Measurements from ENCODE around the gene SELENOK. TPM values are rescaled to one million over a fixed set of nuclear protein-coding genes. Genes with fewer than 3 reads are reported as not detected.
"Not testable (repeated sequence)": the region's sequence is repeated elsewhere in the genome, so short reads cannot be mapped to it uniquely, and the experiment has no call there.

Gene SELENOK
- 10 to 100 TPM; 50.3 to 81.1 TPM for polyA plus RNA-seq

DNA sequence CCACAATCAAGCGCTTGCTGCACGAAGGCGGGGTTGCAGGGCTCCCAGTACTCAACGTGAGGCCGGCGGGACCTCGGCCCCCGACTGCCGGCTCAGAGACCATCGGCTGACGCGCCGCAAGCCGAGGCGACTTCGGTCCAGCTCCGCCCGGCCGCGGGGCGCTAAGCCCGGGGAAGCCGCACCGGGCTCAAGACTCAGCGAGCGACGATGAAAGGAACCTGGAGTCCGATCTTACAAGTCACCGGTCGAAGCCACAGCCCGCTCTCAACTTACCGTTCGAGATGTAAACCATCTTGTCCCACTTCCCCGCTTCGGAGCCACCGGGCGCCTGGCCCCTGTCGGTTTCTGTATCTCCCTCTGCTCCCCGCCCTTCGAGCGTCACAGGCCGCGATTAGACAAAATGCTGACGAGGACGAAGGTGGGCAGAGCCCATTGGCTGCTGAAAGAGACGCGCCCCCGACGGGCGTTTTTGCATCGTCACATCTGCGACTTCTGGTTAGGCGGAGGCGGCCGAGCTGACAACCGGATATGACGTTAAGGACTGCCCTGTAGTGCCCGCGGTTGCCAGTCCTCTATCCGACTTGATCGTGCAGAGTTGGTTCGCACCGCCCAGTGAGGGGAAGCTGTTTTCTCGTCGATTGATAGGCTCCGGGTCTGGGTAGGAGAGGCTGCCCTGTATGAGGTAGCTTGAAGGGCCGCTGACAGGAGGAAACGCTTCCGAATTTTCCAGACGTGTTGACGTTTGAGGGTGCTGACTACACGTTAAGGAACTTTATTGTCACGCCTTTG is at the start of gene SELENOK:
Gene SELENOK (minus strand): TSS at position 363 of the 789 bp plus-strand sequence.
- no peaks in the 10 kb centered on the region for H3K9me3 ChIP-seq (ENCODE audit: control insufficient read depth in 2 of 2, insufficient read depth in 1 of 2, low read depth in 1 of 2, low read length in 1 of 2)
- no peaks in the 10 kb centered on the region for H3K36me3 ChIP-seq (ENCODE audit: control insufficient read depth in 2 of 2, insufficient read depth in 2 of 2, low read length in 1 of 2)
- H3K27me3 ChIP-seq (ENCODE audit: control insufficient read depth in 1 of 2, insufficient read depth in 2 of 2, low read length in 2 of 2), result no peaks in the 10 kb centered on the region
- no peaks in the 10 kb centered on the region for H3K4me1 ChIP-seq (ENCODE audit: control insufficient read depth in 2 of 2, insufficient read depth in 2 of 2, low read length in 1 of 2)
- 0% methylated on average over 65 to 73 of the region's 73 CpGs for WGBS, 2 donors
- peak within 1 kb of the TSS; percentile 74 to 77 for H3K4me3 ChIP-seq (ENCODE audit: low read depth in 1 of 2, low read length in 2 of 2)
- peak within 1 kb of the TSS; percentile 94 to 97 for H3K27ac ChIP-seq (ENCODE audit: low read depth in 2 of 2, low read length in 1 of 2)

GRCh38 chr3:53941184-53941583 is 49.5 kb upstream of the SELENOK start:
- Histone ChIP-seq H3K27ac (ENCODE audit: low read depth in 2 of 2, low read length in 1 of 2) (no peak overlapping the region), H3K27me3 (ENCODE audit: control insufficient read depth in 1 of 2, insufficient read depth in 2 of 2, low read length in 2 of 2) (no peaks in the 10 kb centered on the region), H3K4me3 (ENCODE audit: low read depth in 1 of 2, low read length in 2 of 2) (no peak overlapping the region), H3K9me3 (ENCODE audit: control insufficient read depth in 2 of 2, insufficient read depth in 1 of 2, low read depth in 1 of 2, low read length in 1 of 2) (peaks cover 0 to 2% of the 10 kb centered on the region in 2 donors), H3K4me1 (ENCODE audit: control insufficient read depth in 2 of 2, insufficient read depth in 2 of 2, low read length in 1 of 2) (no peaks in the 10 kb centered on the region), H3K36me3 (ENCODE audit: control insufficient read depth in 2 of 2, insufficient read depth in 2 of 2, low read length in 1 of 2) (no peaks in the 10 kb centered on the region)
- WGBS, 2 donors, result 71 to 72% methylated on average over 6 of the region's 6 CpGs

DNA sequence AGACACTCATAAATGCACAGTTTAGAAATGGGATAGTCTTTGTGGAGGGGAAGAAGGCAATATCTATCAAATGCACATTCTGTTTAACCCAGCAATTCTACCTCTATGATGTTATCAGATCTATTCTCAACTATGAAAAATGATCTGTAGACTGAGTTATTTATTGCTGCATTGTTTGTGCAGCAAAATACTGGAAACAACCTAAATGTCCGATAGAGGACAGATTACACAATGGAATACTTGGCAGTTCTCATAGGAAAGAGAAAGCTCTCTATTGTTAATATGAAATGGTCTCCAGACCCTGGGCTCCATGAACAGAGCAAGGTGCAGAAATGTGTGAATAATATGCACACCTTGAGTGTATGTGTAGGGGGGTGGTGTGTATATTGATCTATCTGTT is 49.0 kb upstream of the SELENOK start:
- Histone ChIP-seq H3K4me3 (ENCODE audit: low read depth in 1 of 2, low read length in 2 of 2) (no peak overlapping the region), H3K9me3 (ENCODE audit: control insufficient read depth in 2 of 2, insufficient read depth in 1 of 2, low read depth in 1 of 2, low read length in 1 of 2) (no peaks in the 10 kb centered on the region), H3K27me3 (ENCODE audit: control insufficient read depth in 1 of 2, insufficient read depth in 2 of 2, low read length in 2 of 2) (no peaks in the 10 kb centered on the region), H3K4me1 (ENCODE audit: control insufficient read depth in 2 of 2, insufficient read depth in 2 of 2, low read length in 1 of 2) (no peaks in the 10 kb centered on the region), H3K27ac (ENCODE audit: low read depth in 2 of 2, low read length in 1 of 2) (no peak overlapping the region), H3K36me3 (ENCODE audit: control insufficient read depth in 2 of 2, insufficient read depth in 2 of 2, low read length in 1 of 2) (no peaks in the 10 kb centered on the region)
- WGBS, 2 donors, result 31 to 39% methylated on average over 1 of the region's 1 CpG

DNA sequence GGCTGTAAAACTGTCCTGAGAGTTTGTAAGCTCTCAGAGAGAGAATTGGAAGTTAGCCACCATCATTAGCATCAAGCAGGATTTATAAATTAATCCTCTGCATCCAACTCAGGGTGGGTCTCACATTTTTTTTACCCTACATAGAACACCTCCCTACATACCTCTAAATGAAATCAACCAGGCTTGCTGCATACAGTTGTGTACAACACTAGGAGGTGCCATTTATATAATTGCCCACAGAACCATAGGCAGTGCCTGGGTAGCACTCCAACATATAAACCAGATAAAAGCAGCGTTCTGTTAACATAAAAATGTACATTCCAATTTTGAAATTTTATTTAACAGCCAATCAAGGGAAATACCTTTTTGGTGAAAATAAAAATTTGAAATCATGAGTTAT is 48.2 kb upstream of the SELENOK start:
- Histone ChIP-seq H3K27ac (ENCODE audit: low read depth in 2 of 2, low read length in 1 of 2) (no peak overlapping the region), H3K27me3 (ENCODE audit: control insufficient read depth in 1 of 2, insufficient read depth in 2 of 2, low read length in 2 of 2) (no peaks in the 10 kb centered on the region)
- 63 to 70% methylated on average over 1 of the region's 1 CpG for WGBS, 2 donors

DNA sequence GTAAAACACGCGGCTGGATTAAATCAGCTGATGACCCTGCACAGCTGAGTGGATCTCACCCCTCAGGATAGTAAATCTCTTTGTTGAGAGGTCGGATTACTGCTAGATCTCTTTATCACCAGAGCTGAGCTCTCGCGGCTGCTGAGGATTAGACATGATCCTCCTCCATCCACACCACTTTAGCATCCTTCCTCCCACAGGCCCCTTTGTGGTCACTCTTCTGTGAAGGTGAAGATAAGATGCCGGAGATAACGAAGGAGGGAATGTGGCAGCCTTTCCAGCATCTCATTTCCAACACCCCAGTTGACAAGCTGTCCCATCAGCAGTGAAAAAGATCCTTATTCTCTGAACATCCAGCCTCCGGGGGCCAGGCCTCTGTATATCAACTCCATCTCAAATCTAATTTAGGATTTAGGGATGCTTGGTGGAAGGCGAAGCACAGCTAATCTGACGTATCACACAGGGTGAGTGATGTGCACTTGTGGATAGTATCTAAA is 47.5 kb upstream of the SELENOK start:
- 40 to 54% methylated on average over 10 of the region's 10 CpGs for WGBS, 2 donors
- H3K27me3 ChIP-seq (ENCODE audit: control insufficient read depth in 1 of 2, insufficient read depth in 2 of 2, low read length in 2 of 2), result no peaks in the 10 kb centered on the region
- no peaks in the 10 kb centered on the region for H3K9me3 ChIP-seq (ENCODE audit: control insufficient read depth in 2 of 2, insufficient read depth in 1 of 2, low read depth in 1 of 2, low read length in 1 of 2)
- no peaks in the 10 kb centered on the region for H3K4me1 ChIP-seq (ENCODE audit: control insufficient read depth in 2 of 2, insufficient read depth in 2 of 2, low read length in 1 of 2)
- H3K36me3 ChIP-seq (ENCODE audit: control insufficient read depth in 2 of 2, insufficient read depth in 2 of 2, low read length in 1 of 2), result no peaks in the 10 kb centered on the region
- no peak overlapping the region for H3K27ac ChIP-seq (ENCODE audit: low read depth in 2 of 2, low read length in 1 of 2)
- H3K4me3 ChIP-seq (ENCODE audit: low read depth in 1 of 2, low read length in 2 of 2), result no peak overlapping the region

More for the DNA sequence above, 48.2 kb upstream of the SELENOK start:
- no peaks in the 10 kb centered on the region for H3K36me3 ChIP-seq (ENCODE audit: control insufficient read depth in 2 of 2, insufficient read depth in 2 of 2, low read length in 1 of 2)
- H3K4me1 ChIP-seq (ENCODE audit: control insufficient read depth in 2 of 2, insufficient read depth in 2 of 2, low read length in 1 of 2), result no peaks in the 10 kb centered on the region
- no peak overlapping the region for H3K4me3 ChIP-seq (ENCODE audit: low read depth in 1 of 2, low read length in 2 of 2)
- H3K9me3 ChIP-seq (ENCODE audit: control insufficient read depth in 2 of 2, insufficient read depth in 1 of 2, low read depth in 1 of 2, low read length in 1 of 2), result no peaks in the 10 kb centered on the region

DNA sequence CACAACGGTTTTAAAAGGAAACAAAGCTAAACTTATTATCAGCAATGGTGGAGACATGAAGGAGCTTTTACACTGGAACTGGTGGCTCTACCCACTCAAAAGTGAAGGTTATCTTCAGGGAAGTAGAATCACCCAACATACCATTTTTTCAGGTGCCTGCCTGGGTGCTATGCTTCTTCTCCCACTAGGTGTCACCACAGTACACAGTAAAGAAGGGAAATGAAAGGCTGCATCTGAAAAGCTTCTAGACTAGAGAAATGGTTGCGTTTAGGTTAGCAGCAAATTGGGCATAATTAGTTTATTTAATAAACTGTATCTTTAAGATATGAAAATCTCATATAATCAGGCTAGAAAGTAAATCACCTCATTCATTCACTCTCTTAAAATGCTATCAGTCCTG is 47.0 kb upstream of the SELENOK start:
- Histone ChIP-seq H3K4me3 (ENCODE audit: low read depth in 1 of 2, low read length in 2 of 2) (no peak overlapping the region), H3K27me3 (ENCODE audit: control insufficient read depth in 1 of 2, insufficient read depth in 2 of 2, low read length in 2 of 2) (no peaks in the 10 kb centered on the region), H3K27ac (ENCODE audit: low read depth in 2 of 2, low read length in 1 of 2) (no peak overlapping the region), H3K4me1 (ENCODE audit: control insufficient read depth in 2 of 2, insufficient read depth in 2 of 2, low read length in 1 of 2) (no peaks in the 10 kb centered on the region), H3K9me3 (ENCODE audit: control insufficient read depth in 2 of 2, insufficient read depth in 1 of 2, low read depth in 1 of 2, low read length in 1 of 2) (no peaks in the 10 kb centered on the region), H3K36me3 (ENCODE audit: control insufficient read depth in 2 of 2, insufficient read depth in 2 of 2, low read length in 1 of 2) (no peaks in the 10 kb centered on the region)
- 3 to 8% methylated on average over 2 of the region's 2 CpGs for WGBS, 2 donors

DNA sequence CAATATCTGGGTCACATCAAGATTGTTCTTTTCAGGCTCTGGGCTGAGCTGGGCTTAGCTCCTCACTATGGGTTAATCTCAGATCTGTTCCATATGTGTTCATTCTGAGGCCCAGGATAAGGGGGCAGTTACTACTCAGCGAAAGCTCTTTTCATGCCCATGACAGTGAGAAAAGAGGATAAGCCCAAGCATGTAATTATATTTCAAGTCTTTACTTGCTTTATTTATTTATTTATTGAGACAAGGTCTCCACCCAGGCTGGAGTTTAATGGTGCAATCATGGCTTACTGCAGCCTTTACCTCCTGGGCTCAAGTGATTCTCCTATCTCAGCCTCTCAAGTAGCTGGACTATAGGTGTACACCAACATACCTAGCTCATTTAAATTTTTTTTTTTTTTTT is 44.7 kb upstream of the SELENOK start:
- Histone ChIP-seq H3K36me3 (ENCODE audit: control insufficient read depth in 2 of 2, insufficient read depth in 2 of 2, low read length in 1 of 2) (no peaks in the 10 kb centered on the region), H3K4me1 (ENCODE audit: control insufficient read depth in 2 of 2, insufficient read depth in 2 of 2, low read length in 1 of 2) (no peaks in the 10 kb centered on the region), H3K27me3 (ENCODE audit: control insufficient read depth in 1 of 2, insufficient read depth in 2 of 2, low read length in 2 of 2) (no peaks in the 10 kb centered on the region), H3K9me3 (ENCODE audit: control insufficient read depth in 2 of 2, insufficient read depth in 1 of 2, low read depth in 1 of 2, low read length in 1 of 2) (no peaks in the 10 kb centered on the region), H3K27ac (ENCODE audit: low read depth in 2 of 2, low read length in 1 of 2) (no peak overlapping the region), H3K4me3 (ENCODE audit: low read depth in 1 of 2, low read length in 2 of 2) (no peak overlapping the region)
- WGBS, 2 donors, result 55 to 57% methylated on average over 1 of the region's 1 CpG

DNA sequence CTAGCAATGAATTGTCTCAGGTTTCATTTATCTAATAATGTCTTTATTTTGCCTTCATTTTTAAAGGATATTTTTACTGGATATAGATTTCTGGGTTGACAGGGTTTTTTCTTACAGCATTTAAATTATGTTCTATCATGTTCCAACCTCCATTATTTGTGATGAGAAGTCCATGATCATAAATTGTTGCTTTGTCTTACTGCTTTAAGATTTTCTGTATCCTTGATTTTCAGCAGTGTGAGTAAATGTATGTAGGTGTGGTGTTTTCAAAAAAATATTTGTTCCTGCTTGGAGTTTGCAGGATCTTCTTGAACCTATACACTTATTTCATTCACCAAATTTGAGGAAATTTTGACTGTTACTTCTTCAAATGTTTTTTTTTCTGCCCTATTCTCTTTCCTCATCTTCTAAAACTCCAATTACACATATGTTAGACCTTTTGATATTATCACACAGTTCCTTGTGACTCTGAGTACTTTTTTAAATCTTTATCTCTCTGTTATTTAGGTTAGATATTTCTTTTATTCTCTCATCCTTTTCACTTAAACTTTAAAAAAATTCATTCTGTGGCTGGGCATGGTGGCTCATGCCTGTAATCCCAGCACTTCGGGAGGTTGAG is 43.7 kb upstream of the SELENOK start:
- no peaks in the 10 kb centered on the region for H3K27me3 ChIP-seq (ENCODE audit: control insufficient read depth in 1 of 2, insufficient read depth in 2 of 2, low read length in 2 of 2)
- H3K9me3 ChIP-seq (ENCODE audit: control insufficient read depth in 2 of 2, insufficient read depth in 1 of 2, low read depth in 1 of 2, low read length in 1 of 2), result no peaks in the 10 kb centered on the region
- H3K4me3 ChIP-seq (ENCODE audit: low read depth in 1 of 2, low read length in 2 of 2), result no peak overlapping the region
- no peak overlapping the region for H3K27ac ChIP-seq (ENCODE audit: low read depth in 2 of 2, low read length in 1 of 2)
- 0 to 57% methylated on average over 1 of the region's 1 CpG for WGBS, 2 donors
- no peaks in the 10 kb centered on the region for H3K4me1 ChIP-seq (ENCODE audit: control insufficient read depth in 2 of 2, insufficient read depth in 2 of 2, low read length in 1 of 2)
- no peaks in the 10 kb centered on the region for H3K36me3 ChIP-seq (ENCODE audit: control insufficient read depth in 2 of 2, insufficient read depth in 2 of 2, low read length in 1 of 2)

- H3K4me3 ChIP-seq (ENCODE audit: low read depth in 1 of 2, low read length in 2 of 2); H3K9me3 ChIP-seq (ENCODE audit: control insufficient read depth in 2 of 2, insufficient read depth in 1 of 2, low read depth in 1 of 2, low read length in 1 of 2); H3K36me3 ChIP-seq (ENCODE audit: control insufficient read depth in 2 of 2, insufficient read depth in 2 of 2, low read length in 1 of 2); H3K27me3 ChIP-seq (ENCODE audit: control insufficient read depth in 1 of 2, insufficient read depth in 2 of 2, low read length in 2 of 2); H3K27ac ChIP-seq (ENCODE audit: low read depth in 2 of 2, low read length in 1 of 2); H3K4me1 ChIP-seq (ENCODE audit: control insufficient read depth in 2 of 2, insufficient read depth in 2 of 2, low read length in 1 of 2): not testable (repeated sequence)
- whole genome bisulfite sequencing, 2 donors, result 66 to 79% methylated on average over 24 to 30 of the region's 30 CpGs
Observed at GRCh38 chr3:53927208-53927872, 35.7 kb upstream of the SELENOK start.

Data from esophagus (tissue), 2 donors.